Activated naive CD4-positive, alpha-beta T cell treated with anti-CD3 and anti-CD28 coated beads, Interleukin-2, amount 50 U/mL, for 72 hours (primary cell): ENCODE data around the gene C15orf39. TPM values are rescaled to one million over a fixed set of nuclear protein-coding genes. Genes with fewer than 3 reads are reported as not detected.

Experiments used
- ATAC-seq, 2 donors: fragments of 150-1000 bp; cut with Tn5 transposase; 2 replicates each; pipeline ENCODE4 v1.10.0; 2021; ENCODE audit warnings: mild to moderate bottlenecking in 2 of 2, moderate library complexity in 2 of 2
- DNase-seq, 2 donors: peaks; one replicate each; pipeline ENCODE4 v3.0.0; 2021 to 2022; ENCODE audit warnings: low spot score in 2 of 2
- H3K27ac Mint-ChIP-seq, 2 donors: one replicate each; pipeline ENCODE4 v1.8.0; 2022; ENCODE audit warnings: mild to moderate bottlenecking in 2 of 2, mixed read lengths in 2 of 2
- H3K36me3 Mint-ChIP-seq, 2 donors: one replicate each; pipeline ENCODE4 v1.8.0; 2022; ENCODE audit warnings: mixed read lengths in 2 of 2
- H3K9me3 Mint-ChIP-seq, 2 donors: one replicate each; pipeline ENCODE4 v1.8.0; 2022; ENCODE audit warnings: mixed read lengths in 2 of 2
- total RNA-seq, 2 donors: library from RNA; stranded (reverse); gene quantifications; one replicate each; pipeline ENCODE4 v1.2.3, GENCODE V29; 2022

Gene C15orf39
- total RNA-seq, 2 donors from 2014 or later, result 17.5 to 22.8 TPM

DNA sequence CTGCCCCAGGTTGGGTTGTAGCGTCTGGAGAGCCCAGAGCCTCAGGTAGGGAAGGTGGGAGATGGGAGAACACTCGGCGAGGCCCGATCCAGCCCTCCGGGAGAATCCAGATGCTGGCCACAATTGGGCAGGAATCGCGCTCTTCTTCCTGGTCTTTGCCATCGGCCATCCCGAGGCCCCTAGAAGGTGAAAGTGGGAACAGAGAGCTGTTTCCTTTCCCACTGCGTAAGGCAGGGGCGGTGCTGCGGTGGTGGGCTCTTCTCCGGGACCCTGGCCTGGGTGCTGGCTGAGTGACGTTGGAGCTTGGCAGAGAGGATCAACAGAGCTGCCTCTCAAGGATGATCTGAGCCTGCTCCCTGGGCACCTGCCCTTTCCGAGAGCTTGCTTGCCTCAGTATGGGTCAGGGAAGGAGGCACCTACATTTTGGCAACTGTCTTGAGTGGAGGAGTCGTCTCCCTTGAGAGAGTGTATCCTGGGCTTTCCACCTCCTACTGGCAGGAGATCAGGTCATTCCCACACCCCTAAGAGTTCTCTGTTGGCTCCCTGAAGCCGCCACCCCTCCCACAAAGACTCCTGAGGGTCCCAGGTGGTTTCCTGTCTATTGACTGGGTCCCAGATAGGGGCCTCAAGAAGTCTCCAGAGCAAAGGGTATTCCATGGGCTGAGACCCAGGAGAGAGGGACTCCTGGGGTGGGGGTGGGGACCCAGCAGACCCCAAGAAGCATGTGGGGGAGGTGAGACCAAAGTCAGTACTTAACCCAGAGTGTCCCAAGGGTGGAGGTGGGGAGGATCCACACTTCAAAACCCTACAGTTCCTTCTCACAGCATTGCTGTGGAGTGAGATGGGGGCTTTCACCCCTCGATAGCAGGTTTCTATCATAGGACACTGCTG is 1.6 kb downstream of the C15orf39 start:
- Mint-ChIP-seq H3K27ac (peak overlapping the region; percentile 88 to 91), H3K9me3 (no peaks in the 10 kb centered on the region), H3K36me3 (no peaks in the 10 kb centered on the region)
- no peak for ATAC-seq
- no peak for DNase-seq

DNA sequence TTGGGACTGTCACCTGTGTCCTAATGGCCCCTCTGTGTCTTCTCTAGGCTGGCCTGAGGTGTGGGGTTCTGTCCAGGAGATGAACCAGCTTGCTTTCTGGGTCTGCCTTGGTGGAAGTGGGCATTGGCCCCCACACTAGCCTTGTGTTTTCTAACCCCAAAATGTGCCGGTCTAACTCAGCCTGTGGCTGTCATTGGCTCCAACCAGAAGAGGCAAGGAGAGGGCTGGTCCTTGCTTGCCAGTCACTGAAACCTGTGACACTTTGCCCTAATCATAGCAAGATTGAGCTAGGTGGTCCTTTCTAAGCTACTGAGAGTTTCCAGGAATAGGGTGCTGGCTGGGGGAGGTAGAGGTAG is 2.2 kb downstream of the C15orf39 start:
- Mint-ChIP-seq H3K9me3 (no peaks in the 10 kb centered on the region), H3K27ac (peak overlapping the region; percentile 55 to 91), H3K36me3 (no peaks in the 10 kb centered on the region)
- DNase-seq (peak in 1 of 2 donors; percentile 22), ATAC-seq (no peak)

DNA sequence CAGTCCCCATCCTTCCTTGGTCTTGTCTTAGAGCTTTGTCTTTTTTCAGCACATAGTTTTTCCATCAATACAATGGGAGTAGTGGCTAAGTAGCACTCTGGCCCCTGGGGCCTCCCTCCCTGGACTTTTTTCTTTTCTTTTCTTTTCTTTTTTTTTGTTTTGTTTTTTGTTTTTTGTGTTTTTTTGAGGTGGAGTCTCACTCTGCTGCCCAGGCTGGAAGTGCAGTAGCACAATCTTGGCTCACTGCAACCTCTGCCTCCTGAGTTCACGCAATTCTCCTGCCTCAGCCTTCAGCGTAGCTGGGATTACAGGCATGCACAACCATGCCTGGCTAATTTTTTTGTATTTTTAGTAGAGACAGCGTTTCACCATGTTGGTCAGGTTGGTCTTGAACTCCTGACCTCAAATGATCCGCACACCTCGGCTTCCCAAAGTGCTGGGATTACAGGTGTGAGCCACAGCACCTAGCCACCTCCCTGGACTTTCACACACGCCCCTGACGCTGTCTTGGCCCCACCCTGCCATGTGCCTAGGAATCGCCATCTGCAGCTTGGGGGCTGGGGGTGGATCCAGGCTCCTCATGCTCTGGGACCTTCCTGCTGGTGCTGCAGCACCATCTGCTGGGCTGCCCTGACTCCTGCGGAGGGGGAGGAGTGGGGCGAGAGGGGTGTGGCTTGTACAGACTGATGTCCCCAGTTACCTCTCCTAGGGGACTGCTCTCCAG is 2.8 kb downstream of the C15orf39 start:
- DNase-seq (peak; percentile 78 to 84), ATAC-seq (peak; percentile 50 to 68)
- peak overlapping the region; percentile 91 to 93 for H3K27ac Mint-ChIP-seq
- H3K36me3 Mint-ChIP-seq, result peaks cover 0 to 2% of the 10 kb centered on the region in 2 donors
- H3K9me3 Mint-ChIP-seq, result no peaks in the 10 kb centered on the region

DNA sequence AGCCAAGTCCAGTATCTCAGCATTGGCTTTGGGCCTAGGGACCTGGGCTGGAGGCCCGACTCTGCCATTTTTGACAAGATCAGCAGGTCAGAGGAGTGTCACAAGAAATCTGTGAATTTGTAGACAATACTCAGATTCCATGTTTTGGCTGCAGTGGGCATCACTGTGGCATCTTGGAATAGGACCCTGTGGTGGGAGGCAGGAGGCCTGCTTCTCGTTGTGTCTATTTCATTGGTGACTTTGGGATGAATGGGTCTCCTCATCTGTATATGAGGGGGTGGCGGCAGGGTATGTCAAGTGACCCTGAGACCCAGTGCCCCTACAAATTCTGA is 3.3 kb downstream of the C15orf39 start:
- peak overlapping the region; percentile 91 to 93 for H3K27ac Mint-ChIP-seq
- ATAC-seq (no peak), DNase-seq (no peak)
- no peaks in the 10 kb centered on the region for H3K9me3 Mint-ChIP-seq
- peaks cover 0 to 6% of the 10 kb centered on the region in 2 donors for H3K36me3 Mint-ChIP-seq

DNA sequence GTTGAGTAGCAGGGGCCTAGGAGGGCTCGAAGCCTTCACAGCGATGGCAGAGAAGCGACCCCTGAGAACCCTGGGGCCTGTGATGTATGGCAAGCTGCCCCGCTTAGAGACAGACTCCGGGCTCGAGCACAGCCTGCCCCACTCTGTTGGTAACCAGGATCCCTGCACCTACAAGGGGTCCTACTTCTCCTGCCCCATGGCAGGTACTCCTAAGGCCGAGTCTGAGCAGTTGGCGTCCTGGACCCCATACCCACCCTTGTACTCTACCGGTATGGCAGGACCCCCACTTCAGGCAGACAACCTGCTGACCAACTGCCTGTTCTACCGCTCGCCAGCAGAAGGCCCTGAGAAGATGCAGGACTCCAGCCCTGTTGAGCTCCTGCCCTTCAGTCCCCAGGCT is 4.3 kb downstream of the C15orf39 start:
- Mint-ChIP-seq H3K27ac (peak overlapping the region in 1 of 2 donors; percentile 2), H3K9me3 (no peaks in the 10 kb centered on the region), H3K36me3 (peaks cover 0 to 6% of the 10 kb centered on the region in 2 donors)
- no peak for ATAC-seq
- DNase-seq, result no peak

DNA sequence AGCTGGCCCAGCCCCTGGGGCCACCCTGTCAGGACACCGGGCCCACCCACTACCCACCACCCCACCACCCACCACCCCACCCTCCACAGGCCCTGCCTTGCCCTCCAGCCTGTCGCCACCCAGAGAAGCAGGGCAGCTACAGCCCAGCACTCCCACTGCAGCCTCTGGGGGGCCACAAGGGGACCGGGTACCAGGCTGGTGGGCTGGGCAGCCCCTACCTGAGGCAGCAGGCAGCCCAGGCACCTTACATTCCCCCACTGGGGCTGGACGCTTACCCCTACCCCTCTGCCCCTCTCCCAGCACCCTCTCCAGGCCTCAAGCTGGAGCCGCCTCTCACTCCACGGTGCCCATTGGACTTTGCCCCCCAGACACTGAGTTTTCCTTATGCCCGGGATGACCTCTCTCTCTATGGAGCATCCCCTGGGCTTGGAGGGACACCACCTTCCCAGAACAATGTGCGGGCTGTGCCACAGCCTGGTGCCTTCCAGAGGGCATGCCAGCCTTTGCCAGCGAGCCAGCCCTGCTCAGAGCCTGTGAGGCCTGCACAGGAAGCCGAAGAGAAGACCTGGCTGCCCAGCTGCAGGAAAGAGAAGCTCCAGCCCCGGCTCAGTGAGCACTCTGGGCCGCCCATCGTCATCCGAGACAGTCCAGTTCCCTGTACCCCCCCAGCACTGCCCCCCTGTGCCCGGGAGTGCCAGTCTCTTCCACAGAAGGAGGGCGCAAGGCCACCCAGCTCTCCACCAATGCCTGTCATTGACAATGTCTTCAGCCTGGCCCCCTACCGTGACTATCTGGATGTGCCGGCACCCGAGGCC is 5.3 kb downstream of the C15orf39 start:
- no peak for DNase-seq
- H3K27ac Mint-ChIP-seq, result peak overlapping the region in 1 of 2 donors; percentile 82
- no peaks in the 10 kb centered on the region for H3K9me3 Mint-ChIP-seq
- ATAC-seq, result no peak
- H3K36me3 Mint-ChIP-seq, result peaks cover 0 to 6% of the 10 kb centered on the region in 2 donors

DNA sequence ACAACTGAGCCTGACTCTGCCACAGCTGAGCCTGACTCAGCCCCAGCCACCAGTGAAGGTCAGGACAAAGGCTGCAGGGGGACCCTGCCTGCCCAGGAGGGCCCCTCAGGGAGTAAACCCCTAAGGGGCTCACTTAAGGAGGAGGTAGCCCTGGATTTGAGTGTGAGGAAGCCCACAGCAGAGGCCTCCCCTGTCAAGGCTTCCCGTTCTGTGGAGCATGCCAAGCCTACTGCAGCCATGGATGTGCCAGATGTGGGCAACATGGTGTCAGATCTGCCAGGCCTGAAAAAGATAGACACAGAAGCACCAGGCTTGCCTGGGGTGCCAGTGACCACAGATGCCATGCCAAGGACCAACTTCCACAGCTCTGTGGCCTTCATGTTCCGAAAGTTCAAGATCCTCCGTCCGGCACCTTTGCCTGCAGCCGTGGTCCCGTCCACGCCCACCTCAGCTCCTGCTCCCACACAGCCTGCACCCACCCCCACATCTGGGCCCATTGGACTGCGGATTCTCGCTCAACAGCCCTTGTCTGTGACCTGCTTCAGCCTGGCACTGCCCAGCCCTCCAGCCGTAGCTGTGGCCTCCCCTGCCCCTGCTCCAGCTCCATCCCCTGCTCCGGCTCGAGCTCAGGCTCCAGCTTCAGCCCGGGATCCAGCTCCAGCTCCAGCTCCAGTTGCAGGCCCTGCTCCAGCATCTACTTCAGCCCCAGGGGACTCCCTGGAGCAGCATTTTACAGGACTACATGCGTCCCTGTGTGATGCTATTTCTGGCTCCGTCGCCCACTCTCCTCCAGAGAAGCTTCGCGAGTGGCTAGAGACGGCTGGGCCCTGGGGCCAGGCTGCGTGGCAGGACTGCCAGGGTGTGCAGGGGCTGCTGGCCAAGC is 6.2 kb downstream of the C15orf39 start:
- H3K27ac Mint-ChIP-seq, result no peak overlapping the region
- no peak for DNase-seq
- peaks cover 0 to 6% of the 10 kb centered on the region in 2 donors for H3K36me3 Mint-ChIP-seq
- no peak for ATAC-seq
- H3K9me3 Mint-ChIP-seq, result no peaks in the 10 kb centered on the region

DNA sequence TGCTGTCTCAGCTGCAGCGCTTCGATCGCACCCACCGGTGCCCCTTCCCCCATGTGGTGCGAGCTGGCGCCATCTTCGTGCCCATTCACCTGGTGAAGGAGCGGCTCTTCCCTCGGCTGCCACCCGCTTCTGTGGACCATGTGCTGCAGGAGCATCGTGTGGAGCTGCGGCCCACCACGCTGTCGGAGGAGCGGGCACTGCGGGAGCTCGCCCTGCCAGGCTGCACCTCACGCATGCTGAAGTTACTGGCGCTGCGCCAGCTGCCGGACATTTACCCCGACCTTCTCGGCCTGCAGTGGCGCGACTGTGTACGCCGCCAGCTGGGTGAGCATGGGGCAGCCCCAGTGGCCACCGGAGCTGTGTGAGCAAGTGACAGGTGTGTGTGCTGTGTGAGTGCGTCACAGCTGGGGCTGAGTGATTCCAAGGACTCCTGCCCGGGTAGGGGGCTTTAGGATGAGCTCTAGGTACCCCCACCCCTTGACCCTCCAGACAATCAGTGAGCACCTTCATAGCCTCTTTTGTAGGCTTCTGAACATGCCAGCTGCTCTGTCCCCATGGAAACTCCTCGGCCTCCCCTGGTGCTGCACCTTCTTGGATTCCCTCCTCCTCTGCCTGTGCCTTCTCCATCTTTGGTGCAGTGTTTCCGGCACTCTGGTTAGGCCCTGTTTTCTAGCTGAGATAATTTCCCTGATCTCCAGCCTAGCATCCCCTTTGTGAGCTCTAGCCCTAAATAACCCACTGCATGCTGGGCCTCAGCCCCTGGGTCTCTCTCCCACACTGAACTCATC is 7.0 kb downstream of the C15orf39 start:
- peaks cover 0 to 6% of the 10 kb centered on the region in 2 donors for H3K36me3 Mint-ChIP-seq
- ATAC-seq (no peak), DNase-seq (no peak)
- H3K27ac Mint-ChIP-seq, result peak overlapping the region in 1 of 2 donors; percentile 88
- no peaks in the 10 kb centered on the region for H3K9me3 Mint-ChIP-seq

DNA sequence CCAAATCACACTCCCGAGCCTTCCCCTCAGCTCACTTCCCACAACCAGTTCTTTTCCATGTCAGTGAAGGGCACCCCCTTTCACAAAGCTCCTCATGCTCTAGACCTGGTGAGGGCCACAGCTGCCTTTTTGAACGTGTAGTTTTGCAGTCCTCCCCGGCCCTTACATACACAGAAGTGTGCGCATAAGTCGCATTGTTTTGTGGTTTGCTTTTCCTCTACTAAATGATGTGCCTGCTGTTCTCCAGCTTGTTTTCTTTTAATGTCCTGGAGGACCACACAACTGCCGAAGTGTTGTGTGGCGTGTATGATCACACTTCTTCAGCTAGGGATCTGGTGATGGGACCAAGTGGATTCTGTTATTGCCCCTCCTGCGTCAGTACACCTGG is 7.6 kb downstream of the C15orf39 start:
- no peak for DNase-seq
- no peak for ATAC-seq
- Mint-ChIP-seq H3K36me3 (peaks cover 0 to 6% of the 10 kb centered on the region in 2 donors), H3K9me3 (no peaks in the 10 kb centered on the region), H3K27ac (peak overlapping the region in 1 of 2 donors; percentile 88)

DNA sequence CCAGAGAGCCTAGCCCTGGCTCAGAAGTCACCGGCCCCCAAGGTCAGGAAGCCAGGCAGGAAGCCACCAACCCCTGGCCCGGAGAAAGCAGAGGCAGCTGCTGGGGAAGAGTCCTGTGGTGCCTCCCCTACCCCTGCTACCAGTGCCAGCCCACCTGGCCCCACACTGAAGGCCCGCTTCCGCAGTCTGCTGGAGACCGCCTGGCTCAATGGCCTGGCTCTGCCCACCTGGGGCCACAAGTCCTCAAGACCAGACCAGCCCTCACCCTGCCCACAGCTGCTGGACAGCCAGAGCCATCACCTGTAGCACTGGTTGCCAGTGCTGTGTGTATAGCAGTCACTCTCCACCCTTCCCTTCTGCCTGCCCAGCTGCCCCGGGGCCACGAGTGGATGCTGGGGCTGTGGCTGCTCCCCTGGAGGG is 9.1 kb downstream of the C15orf39 start:
- H3K27ac Mint-ChIP-seq, result peak overlapping the region; percentile 67 to 88
- H3K36me3 Mint-ChIP-seq, result peaks cover 0 to 6% of the 10 kb centered on the region in 2 donors
- no peaks in the 10 kb centered on the region for H3K9me3 Mint-ChIP-seq
- ATAC-seq (no peak), DNase-seq (no peak)

DNA sequence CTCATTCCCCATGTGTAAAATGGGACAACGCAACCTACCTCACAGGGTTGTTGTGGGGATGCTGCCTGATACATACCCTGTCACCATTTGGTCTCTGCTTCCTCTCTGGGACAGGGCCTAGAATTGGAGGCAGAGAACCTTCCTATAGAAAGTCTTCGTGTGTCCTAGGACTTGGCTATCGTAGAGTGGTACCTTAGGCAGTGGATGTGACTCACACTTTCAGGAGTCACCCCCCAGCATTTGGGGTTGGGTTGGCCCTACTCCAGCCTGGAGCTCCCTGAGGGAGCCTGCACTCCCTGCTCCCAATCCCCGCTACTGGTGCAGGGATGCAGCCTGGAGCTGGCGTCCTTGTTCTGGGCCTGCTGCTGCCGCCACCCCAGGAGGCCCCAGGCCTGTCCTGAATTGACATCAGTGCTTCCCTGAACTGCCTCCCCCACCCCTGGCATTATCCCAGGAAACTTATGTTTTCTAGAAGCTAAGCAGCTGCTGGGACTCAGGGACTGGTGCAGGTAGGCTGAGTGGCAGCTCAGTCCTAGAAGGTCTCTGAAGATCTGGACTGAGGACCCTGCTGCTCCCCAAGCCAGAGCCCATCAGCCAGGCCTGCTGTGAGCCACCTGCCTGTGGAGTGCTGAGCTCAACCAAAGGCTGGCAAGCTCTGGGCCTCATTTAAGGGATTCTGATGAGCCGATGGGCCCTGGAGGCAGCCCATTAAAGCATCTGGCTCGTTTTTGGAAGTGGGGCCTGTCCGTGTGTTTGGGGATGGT is 9.9 kb downstream of the C15orf39 start:
- H3K27ac Mint-ChIP-seq, result peak overlapping the region in 1 of 2 donors; percentile 67

DNA sequence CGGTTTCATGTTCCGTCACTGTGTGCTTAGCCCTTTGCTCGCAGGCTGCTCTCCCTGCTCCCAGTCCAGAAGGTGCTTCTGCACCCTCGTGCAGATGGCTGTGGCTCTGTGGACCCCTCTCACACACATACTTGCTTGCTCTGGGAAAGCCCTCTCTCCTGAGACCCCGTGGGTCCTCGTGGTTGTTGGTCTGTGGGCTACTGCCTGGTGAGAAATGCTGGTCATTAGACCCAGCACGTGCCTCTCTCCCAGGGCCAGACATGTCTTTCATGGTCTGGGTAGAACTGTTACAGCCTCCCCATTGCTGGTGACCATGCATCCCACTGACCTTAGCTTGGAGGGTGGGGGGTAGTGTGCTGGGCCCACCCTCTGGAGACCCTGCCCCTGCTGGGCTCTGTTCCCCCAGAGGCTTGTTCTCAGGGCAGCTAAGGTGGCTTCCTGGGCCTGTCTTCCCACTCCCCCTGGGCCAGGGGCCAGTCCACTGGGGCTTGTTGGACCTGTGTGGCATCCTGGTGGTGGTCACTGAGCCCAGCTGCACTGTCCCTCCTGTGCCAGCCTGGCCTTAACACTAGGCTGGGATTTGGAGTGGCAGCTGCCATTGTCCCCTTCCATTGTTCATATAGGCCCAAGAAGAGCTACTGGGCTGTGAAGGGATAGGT is 10.6 kb downstream of the C15orf39 start:
- ATAC-seq, result no peak
- H3K9me3 Mint-ChIP-seq, result no peaks in the 10 kb centered on the region
- H3K36me3 Mint-ChIP-seq, result peaks cover 0 to 6% of the 10 kb centered on the region in 2 donors
- H3K27ac Mint-ChIP-seq, result peak overlapping the region in 1 of 2 donors; percentile 44
- DNase-seq, result no peak

More for the DNA sequence above, 9.9 kb downstream of the C15orf39 start:
- Mint-ChIP-seq H3K9me3 (no peaks in the 10 kb centered on the region), H3K36me3 (peaks cover 0 to 6% of the 10 kb centered on the region in 2 donors)
- no peak for DNase-seq
- ATAC-seq, result no peak

DNA sequence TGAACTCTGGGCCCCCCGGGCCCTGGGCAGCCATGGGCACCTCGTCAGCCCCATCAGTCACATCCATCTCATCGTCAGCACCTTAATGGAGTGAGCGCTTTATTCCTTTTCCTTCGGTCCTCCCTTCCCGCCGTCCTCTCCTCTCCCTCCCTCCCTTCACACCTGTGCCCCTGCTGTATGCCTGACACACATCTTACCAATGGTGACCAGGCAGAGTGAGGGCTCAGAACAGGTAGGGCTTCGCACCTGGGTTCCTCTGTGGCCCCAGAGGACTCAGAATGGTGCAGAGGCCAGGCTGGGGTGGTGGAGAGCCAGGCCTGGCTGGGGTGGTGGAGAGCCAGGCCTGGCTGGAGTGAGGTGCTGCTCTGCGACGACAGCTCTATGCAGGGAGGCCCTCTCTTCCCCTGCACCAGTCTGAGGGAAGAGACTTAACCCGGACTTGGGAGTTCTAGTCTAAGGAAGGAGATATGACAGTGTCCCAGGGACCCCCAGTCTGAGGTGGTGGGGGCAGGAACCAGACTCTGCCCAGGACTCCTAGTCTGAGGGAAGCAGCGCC is 11.6 kb downstream of the C15orf39 start:
- ATAC-seq (no peak), DNase-seq (no peak)
- Mint-ChIP-seq H3K9me3 (no peaks in the 10 kb centered on the region), H3K36me3 (peaks cover 0 to 6% of the 10 kb centered on the region in 2 donors), H3K27ac (peak overlapping the region in 1 of 2 donors; percentile 48)

DNA sequence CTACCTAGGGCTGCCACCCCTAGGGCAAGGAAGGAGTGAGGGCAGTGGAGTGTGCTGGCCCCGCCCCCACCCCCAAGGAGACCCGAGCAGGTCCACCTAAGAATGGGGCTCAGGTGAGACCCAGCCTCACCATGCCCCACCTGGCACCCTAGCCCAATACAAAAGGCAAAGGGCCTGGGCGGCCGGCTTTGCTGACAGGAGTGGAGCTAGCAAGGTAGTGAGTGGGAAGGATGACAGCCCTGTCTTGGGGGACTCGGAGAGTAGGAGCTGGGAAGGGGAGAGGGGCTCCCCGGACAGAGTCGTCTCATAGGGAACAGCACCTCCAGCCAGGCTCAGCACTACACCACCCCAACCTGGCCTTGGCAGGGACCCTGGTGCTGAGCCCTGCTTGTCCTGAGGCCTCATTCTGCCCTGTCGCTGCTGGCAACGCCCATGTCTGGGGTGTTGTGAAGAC is 12.1 kb downstream of the C15orf39 start:
- DNase-seq, result no peak
- H3K27ac Mint-ChIP-seq, result peak overlapping the region in 1 of 2 donors; percentile 48
- no peak for ATAC-seq
- H3K36me3 Mint-ChIP-seq, result peaks cover 0 to 6% of the 10 kb centered on the region in 2 donors
- H3K9me3 Mint-ChIP-seq, result no peaks in the 10 kb centered on the region
